HG02798 (cell line): ENCODE measurements around the gene SMARCD1.
A peak's percentile ranks its signal among the peaks of the same experiment; 100 is the strongest.

Experiments
- ATAC-seq: cut with Tn5 transposase; IDR thresholded peaks from one replicate; pipeline ENCODE4 v1.9.1; 2021; ENCODE audit warnings: mild to moderate bottlenecking; ENCODE audit not compliant: unreplicated experiment, poor library complexity

SMARCD1 gene

GRCh38 chr12:50102131-50102531 lies 17.0 kb downstream of the SMARCD1 start:
- ATAC-seq = no peak

DNA sequence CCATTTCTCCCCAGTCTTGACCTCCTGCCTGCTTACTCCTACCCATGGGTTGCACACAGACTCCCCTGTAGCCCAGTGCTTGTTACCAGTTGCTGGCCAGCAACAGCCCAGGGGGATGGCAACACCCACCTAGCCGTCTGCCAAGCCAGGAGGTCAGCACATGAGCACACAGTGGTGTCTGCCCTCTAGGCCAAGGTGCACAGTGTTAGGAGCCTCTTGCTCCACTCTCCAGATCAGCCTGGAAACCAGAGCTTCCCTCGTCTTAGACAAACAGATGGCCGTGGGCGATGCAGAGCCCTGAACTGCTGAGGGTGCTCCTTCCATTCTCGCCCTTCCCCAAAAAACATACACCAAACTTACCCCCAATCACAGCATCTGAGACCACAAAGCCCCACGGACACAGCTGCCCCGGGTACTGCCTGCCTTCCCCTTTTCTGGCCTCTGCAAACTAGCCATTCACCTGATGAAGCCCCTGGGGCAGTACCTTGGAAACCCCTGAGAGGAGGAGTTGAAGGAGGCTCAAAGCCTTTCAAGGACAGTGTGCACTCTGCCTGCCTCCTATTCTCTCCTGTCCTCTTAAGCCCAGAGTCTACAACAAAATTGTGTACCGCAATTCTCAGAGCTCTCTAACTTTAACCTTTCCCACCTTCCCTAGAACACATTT lies 17.6 kb downstream of the SMARCD1 start:
- ATAC-seq = no peak

DNA sequence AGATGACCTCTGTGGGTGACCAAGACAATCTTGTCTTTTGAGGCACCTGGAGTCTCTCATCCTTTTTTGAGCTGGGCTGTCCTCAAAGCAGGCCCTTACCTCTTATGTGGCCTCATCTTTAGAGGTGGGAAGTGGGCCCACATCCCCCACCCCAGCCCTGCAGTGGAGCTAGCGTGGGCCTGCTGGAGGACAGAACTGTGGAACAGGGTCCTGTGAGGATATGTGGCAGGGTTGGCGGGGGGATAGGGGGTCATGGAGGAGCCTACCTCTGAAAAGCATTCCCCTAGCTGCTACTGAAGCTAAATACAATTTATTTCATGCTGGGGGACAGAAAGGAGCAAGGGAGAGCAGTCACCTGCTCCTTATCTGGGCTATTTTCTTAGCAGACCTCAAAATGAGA lies 18.2 kb downstream of the SMARCD1 start:
- ATAC-seq = no peak

GRCh38 chr12:50103767-50104321 lies 18.7 kb downstream of the SMARCD1 start, which contains the start of gene GPD1:
GPD1 (plus strand) TSS chr12:50104008; CDS start chr12:50104051, 43 bp downstream.
- ATAC-seq = no peak

GRCh38 chr12:50104417-50105366 lies 19.6 kb downstream of the SMARCD1 start:
- ATAC-seq = no peak

DNA sequence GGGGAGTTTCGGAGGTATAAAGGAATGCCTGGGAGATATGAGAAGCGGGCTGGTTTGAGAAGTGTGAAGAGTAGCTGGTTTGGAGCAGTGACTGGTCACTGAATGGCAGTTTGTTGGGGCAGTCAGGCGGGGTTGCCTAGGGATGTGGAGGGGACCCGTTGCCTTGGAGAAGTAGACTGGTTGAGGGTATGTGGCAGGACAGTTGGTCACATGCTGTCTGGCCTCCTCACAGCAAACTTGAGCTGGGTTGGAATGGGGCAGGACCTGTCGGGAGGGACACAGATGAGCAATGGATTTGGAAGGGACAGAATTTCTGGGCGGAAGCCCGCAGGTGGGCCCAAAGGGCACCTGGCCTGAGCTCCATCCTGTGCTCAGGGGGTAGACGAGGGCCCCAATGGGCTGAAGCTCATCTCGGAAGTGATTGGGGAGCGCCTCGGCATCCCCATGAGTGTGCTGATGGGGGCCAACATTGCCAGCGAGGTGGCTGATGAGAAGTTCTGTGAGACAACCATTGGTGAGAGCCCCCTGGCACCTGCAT lies 20.8 kb downstream of the SMARCD1 start:
- no peak for ATAC-seq

DNA sequence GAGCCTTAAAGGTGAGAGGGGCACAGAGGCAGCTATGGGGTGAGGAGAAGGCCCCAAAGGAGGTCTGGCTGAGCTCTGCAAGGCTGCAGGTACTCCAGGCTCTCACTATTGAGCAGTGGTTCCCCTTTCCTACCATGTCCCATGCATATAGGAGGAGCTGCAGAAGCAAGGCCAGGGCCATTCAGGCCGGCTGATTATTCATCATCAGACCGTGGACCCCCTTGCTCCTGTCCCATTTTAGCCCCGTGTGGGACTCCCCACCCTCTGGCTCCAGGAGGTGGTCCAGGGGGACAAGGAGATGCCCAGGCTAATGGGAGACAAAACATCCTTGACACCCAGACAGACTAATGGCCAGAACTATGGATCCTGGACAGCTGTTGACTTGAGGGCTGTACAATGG lies 21.8 kb downstream of the SMARCD1 start:
- ATAC-seq = no peak

DNA sequence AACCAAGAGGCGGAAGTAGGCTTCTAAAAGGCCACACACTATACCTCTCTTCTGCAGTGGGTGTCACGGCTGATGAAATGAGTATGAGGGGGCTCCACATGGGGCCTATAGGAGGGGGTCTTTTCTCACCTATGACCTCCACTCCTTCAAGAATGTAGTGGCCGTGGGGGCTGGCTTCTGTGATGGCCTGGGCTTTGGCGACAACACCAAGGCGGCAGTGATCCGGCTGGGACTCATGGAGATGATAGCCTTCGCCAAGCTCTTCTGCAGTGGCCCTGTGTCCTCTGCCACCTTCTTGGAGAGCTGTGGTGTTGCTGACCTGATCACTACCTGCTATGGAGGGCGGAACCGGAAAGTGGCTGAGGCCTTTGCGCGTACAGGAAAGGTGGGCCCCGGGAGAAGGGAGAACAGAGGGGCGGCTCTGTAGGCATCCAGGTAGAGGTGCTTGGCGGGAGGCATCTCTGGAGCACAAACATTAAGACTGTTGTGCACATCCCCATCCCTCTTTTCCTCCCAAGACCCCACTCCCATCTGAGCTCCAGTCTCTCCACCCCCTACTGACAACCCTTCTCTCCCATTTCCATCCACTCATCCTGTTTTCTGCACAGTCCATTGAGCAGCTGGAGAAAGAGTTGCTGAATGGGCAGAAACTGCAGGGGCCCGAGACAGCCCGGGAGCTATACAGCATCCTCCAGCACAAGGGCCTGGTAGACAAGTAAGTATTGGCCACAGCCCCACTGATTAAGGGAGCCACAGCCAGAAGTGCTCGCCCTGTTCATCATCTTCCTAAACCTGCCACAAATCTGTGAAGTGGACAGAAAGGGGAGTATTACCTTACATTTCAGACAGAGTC lies 22.5 kb downstream of the SMARCD1 start:
- ATAC-seq = no peak

- ATAC-seq = no peak
Observed at GRCh38 chr12:50109319-50109718, 24.2 kb downstream of the SMARCD1 start.

DNA sequence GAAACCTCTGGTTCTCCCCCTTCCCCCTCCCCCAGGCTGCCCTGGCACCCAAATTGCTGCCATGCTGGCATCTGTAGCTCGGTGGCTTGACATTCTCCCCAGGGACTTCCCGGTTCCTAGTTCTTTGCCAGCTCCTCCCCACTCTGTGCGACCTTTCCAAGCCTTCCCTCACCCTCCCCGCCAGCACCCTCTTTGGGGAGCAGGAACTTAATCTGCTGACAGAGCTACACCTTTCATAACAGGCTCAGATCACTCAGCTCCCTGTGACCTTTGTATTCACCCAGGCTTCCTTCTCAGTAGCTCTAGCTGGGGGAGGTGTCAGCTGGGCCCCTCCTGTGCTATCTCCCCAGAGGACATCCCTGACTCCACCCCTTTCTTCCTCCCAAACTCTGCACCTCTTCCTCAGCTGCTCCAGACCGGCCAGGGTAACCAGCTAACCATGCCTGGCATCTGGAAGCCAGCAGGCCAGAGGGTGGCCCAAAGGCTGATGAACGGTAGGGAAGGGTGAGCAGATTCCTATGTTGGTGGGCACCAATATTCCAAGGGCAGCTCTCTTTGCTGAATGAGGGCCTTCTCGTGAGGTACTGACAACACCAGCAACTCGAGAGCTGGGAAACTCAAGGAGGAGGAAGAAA lies 25.1 kb downstream of the SMARCD1 start:
- no peak for ATAC-seq

DNA sequence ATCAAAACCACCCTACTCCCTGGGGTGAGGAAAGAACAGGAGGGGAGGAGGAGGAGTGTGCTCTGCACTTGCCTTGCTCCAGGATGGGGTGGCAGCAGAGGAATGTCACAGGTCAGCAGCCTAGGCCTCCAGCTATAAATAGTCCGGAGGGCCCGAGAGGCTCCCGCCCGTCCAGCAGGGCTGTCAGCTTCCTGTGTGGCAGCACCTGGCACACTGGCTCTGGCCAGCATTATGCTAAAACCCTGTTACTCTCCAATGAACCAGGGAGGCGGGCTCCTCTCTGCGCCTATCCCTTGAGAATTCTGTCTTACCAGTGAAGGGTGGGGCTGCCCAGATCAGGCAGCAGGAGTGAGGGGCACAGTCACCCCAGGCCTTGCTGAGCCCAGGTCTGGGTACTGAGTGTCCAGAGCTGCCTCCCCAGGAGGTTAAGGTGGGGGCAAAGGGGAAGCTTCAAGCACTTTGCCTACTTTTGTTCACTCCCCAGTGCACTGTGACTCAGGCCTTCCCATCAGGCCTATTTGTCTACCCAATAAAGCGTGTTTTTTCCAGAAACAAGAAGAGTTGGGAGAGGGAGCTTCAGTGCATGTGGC lies 25.7 kb downstream of the SMARCD1 start:
- ATAC-seq = no peak

DNA sequence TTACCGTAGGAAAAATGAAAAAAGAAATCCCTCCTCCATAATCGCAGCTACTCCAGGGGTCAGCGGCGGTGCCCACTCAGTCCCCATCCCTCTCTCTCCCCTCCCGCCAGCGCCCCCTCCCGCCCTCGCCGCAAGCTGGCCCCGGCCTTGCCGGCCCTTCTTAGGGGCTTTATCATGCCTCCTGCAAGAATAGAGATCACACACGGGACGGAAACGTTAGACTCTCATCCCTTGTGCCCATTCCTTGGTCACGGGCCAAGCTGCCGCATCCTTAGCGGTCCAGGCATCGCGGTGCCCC lies 26.2 kb downstream of the SMARCD1 start:
- ATAC-seq = peak; percentile 1

DNA sequence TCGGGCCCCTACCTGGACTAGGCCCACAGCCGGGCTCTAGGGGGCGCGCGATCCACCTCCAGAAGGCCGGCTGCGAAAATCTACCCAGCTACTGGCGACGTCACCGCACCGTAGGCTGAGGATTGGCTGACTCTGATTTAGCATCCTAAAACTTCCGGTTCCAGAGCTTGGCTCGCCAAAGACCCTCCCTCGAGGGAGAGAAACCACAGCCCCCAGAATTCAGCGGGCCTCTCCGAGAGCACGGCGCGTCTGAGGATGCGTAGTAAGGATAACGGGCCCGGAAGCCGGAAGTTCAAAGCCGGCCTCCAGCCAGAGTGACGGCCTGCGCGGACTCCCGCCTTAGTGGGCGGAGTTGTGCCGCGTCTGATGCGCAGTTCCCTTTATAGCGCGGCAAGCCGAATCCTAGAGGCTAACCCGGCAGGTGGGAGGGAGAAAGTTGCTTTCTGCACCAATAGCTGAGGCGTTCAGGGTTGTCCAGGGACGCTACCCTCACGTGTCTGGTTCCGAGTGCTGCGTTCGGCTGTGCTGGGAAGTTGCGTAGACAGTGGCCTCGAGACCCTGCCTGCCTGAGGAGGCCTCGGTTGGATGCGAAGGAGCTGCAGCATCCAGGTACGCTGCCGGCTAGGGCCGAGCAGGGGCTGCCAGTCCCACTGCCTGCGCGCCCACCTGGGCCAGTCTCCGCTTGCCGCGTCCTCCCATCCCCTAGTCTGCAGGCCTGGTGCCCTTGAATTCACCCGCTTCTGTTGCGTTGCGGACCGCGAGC lies 26.7 kb downstream of the SMARCD1 start, which contains the start of gene COX14:
Gene COX14 (plus strand): TSS at position 544 of the 763 bp plus-strand sequence. CDS start 7,808 bp downstream, outside the sequence.
- peak; percentile 88 for ATAC-seq

DNA sequence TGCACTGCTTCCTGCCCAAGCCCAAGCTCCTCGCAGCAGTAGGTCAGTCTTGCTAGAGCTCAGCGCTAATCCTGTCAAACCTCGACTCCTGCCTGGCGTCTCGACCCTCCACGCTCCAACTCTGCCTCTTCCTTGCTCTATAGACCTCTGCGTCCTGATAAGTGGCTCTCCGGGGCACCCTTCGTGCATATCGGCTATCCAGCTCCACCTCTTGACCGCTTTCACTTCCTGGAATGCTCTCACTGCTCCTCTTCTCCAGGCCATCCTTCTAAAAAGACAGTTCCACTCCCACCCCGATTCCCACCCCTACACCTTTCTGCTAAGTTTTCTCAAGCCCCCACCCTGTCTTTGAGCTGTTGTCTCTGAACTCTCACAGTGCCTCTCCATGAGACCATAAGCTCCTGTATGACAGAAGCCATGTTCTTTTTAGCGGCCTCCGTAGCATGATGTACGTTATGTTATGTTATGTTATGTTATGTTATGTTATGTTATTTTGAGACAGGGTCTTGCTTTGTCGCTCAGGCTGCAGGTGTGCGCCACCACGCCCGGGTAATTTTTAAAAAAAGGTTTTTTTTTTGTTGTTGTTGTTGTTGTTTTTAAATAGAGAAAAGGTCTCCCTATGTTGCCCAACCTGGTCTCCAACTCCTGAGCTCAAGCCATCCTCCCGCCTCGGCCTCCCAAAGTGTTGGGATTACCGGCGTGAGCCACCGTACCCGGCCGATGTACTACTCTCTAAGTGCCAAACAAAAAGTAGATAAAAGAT lies 27.5 kb downstream of the SMARCD1 start:
- no peak for ATAC-seq

DNA sequence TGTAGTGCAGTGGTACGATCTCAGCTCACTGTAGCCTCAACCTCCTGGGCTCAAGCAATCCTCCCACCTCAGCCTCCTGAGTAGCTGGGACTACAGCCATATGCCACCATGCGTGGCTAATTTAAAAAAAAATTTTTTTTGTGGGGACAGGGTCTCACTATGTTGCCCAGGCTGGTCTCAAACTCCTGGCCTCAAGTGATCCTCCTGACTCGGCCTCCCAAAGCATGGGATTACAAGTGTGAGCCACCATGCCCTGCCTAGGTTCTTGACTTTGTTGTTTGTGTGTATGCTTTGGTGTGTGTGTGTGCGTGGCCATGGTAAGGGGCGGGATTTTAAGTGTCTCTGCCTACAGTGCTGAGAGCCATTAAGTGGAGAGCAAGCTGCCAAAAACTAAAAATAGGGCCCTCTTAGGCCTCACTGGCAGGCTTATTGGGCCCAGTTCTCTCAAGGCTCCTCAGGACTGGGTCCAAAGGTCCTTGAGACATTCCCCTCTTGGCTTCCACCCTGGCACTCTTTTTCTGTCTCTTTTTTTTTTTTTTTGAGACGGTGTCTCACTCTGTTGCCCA lies 32.0 kb downstream of the SMARCD1 start:
- no peak for ATAC-seq

GRCh38 chr12:50119387-50119786 lies 34.2 kb downstream of the SMARCD1 start:
- no peak for ATAC-seq

DNA sequence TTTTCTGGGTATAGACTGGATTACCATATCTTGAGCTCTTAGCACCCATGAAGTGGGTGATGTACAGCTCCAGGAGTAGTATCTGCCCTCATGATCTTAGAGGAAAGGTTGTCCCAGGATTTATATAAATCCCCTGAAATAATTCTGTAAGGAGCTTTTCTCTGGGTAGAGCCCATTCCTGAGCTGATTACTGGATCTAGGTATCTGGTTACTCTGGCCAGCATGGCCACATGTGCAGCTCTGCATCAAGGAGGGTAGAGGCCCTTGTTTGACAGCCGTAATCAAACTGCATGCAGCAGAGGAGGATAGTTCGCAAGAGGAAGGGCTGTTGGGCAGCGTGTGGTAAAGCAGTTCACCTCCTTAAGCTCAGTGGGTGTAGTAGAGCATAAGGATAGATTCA lies 35.4 kb downstream of the SMARCD1 start:
- no peak for ATAC-seq
